Umbilical cord (tissue), 2 donors: Measurements from ENCODE around the gene SOAT2. TPM values are rescaled to one million over a fixed set of nuclear protein-coding genes. Genes with fewer than 3 reads are reported as not detected.

Experiments used
- DNase-seq: peaks from one replicate; pipeline ENCODE4 v3.0.0-alpha.2; 2015; ENCODE audit warnings: low spot score
- total RNA-seq: library from RNA; depleted of rRNA; stranded (reverse); fragments of >200 nt; gene quantifications from one replicate; pipeline ENCODE4 v1.2.3, GENCODE V29; 2014; ENCODE audit warnings: low replicate concordance; ENCODE audit not compliant: insufficient read depth

The SOAT2 gene
- total RNA-seq, 1 donor from 2014 or later = not detected

DNA sequence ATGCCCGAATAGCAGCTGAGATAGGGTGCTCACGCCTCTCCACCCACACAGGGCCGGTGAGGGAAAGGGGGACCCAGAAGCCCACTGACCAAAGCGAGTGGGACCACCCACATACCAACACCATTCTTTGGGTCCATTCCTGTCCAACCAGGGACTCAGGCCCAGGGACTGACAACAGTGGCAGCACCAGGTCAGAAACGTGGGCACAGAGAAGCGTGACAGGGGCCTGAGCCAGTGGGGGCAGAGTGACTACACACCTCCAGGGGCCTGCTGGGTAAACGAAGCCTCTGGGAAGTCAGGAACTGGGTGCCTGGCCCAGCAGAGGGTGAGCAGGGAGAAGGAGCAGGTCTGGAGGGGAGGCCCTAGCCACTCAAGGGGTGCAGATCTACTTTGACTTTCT is 37.8 kb upstream of the SOAT2 start:
- DNase-seq = no peak

DNA sequence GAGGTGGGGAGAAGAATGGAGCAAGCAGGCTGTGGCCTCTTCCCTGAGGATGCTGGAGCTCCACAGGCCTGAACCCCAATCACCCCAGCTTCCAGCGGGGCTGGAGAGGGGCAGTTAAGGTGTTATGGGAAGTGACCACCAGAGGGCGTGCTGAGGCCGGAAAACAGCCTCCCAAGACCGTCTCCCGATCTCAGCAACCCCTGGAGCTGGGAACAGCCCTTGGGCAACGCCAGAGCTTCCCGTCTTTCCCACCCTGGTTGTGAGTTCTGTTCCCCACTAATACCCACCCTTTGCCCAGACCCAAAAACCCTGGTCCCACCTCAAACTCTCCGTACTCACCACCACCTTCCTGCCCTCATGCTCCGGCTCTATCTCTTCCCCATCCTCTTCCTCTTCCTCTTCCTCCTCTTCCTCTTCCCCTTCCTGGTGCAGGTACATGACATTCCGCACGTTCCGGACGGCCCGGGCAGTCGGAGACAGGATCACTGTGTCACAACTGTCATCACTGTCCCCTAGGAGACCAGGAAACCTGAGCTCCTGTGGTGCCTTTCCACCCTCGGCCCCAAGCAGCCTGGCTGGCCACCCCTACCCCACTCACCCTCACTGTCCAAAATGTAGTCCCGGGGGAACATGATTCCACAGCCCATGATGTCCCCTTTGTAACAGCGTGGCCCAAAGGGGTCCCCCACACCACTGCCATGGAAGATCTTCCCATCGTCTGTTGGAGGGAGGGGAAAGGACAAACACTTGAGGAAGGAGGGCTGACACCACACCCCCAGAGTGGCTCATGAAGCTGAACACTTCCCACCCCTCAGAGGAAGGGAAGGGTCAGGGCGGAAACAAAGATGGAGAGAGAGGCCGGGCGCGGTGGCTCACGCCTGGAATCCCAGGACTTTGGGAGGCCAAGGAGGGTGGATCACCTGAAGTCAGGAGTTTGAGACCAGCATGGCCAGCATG is 37.0 kb upstream of the SOAT2 start:
- DNase-seq = peak; percentile 81

DNA sequence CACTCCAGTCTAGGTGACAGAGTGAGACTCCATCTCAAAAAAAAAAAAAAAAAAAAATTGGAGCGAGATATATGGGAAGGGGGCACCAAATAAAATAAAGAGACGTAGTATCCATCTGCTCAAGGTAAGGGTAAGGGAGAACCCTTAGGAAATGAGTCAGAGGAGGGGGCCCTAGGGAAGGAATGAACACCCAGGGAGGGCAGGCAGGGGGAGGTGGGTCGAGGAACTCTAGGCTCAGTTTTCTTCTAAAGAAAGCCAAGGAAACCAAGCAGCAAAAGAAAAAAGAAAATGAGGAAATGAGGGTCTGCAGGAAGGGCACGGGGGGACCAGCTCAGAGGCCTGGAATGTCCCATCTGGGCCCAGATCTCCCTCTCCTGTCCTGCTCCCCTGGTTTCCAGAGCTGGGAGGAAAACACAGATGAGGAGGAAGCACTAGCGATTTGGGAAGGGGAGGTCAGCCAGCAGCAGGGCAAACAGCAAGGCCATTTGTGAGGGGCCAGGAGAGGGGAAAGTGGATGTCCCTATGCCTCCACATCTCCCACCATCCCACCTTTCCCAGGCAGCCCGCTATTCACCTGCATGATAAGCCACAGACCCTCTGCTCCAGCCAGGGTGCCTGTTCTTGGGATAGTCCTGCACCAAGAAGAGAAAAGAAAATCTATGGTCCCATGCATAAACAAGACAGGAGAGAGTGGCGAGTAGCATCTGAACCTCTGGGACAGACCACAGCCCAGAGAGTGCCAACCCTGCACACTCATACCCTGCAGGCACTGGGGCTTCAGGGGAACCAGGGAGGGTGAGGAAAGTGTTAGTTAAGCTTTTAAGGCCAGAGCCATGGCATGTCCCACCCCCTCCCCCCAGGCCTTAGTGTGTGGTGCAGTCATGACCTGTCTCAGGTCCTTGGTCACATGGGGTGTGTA is 36.0 kb upstream of the SOAT2 start:
- DNase-seq = no peak

DNA sequence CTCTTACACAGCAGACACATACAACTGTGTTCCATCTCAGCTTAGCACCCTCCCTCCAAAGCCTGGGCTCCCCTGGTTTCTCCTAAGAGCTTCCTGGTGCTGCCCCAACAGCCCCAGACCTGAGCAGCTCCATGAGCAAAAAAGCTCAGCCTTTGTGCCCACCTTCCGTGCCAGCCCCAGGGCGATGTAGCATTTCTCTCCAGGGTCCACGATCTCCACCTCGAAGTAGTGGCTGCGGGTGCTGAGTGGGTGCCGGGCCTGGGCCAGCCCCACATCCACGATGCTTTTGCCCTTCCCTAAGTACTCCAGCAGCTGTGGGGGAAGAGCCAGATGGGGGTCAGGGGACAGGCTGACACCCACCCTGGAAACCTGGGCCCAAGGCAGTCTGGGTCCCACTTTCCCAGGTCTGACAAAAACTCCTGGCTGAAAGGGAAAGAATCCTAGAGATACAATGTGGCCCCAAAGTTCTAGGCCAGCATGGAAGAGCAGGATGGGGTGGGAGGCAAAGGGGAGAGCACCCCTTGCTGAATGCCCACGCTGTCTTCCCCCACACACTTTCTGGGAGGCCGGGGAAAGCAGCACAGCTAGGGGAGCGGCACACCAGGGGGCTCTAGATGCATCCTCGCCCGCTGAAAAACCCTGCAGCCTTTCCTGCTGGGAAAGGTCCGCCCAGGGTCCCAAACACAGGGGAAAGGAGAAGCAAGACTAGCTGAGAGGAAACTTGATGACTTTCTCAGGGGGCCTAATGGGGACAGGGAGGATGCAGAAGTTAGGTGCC is 35.1 kb upstream of the SOAT2 start:
- DNase-seq = no peak

DNA sequence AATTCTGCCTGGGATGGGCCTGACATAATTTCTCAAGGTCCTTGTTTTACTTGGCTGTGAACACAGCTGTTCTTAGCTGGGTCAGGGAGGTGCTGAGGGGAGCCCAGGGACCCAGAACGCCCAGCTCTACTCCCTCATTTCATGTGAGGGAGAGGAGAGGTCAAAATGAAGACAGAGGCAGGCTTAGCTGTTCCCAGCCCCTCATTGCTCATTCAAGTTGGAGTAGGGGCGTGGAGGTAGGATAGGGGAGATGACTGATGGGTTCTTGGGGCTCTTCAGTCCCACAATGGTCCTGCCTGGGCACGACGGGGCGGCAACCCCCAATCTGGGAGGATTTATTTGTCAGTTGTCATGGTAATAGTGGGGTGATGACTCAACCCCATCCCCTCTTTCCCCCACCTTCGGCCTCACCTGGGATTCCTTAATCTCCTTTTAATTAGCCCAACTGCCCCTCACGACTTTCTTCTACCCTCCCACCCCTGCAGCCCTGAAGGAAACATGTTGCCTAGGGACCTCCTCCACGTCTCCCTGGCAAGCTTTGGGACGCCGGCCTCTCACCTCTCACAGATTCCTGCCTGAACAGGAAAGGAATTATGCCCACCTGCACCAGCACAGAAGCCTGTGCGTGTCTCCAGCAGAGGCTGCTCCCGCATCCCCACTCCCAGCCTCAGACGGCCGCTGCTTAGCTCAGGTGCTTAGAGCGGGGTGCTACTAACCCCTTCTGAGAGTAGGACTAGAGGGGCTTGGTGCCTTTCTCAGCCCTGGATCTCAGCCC is 34.3 kb upstream of the SOAT2 start:
- peak; percentile 61 for DNase-seq

DNA sequence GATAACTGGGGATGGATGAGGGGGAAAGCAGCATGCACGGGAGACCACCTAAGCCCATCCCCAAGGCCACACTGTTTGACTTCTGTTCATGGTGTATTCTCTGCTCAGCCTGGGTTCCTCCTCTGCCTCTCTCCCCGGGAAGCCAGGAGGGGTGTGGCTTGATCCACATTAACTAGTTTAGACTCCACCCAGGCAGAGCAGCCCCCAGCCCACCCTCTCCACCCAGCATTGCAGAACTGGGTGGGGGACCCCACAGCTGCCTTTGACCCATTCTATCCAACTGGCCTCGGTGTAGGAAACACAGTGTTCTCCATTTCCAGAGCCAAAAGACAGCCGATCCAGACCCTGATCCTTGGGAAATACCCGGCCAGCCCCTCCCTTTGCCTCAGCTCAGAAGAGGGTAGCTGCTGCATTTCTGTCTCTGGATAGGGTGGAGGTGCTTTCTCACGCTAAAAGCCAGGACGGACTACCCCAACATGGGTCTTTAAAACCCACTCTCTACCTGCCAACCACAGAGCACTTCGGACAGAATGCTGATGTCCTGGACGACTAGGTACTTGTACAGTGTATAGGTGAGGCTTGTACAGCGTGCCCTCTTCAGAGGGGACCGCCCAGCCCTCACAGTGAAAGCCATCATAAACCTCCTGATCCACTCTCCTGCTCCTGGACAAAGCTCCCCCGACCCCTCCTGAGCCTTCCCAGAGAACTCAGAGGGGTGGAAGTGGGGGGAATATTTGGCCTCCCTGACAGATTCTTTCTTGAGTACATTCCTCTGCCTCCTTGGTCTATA is 33.5 kb upstream of the SOAT2 start:
- no peak for DNase-seq

DNA sequence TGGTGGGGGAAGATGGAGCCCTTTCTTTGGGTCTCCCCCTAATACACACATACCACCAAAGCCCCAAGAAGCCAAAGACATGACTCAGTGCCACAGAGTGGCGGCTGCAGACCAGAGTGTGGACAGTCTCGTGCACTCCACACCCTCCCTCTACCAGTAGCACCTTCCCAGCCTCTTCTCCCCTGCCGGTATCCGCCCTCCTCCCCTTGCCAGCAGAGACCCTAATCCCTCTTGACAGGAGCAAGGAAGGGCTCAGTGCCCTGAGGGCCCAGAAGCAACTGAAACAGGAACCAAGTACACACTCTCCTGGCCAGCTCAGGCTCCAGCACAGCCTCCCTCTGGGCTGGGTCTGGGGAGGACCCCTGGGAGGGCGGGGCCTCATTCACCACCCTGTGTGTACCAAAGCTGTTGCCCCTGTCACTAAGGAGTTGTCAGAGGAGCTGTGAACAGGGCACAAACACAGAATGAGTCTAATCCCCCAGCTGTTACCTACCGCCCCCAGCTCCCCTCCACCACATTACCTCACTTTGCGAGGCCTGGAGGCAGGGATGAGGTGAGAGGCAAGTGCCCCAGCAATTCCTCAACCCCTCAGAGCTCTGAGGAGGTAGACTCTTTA is 32.3 kb upstream of the SOAT2 start:
- DNase-seq = peak; percentile 61

DNA sequence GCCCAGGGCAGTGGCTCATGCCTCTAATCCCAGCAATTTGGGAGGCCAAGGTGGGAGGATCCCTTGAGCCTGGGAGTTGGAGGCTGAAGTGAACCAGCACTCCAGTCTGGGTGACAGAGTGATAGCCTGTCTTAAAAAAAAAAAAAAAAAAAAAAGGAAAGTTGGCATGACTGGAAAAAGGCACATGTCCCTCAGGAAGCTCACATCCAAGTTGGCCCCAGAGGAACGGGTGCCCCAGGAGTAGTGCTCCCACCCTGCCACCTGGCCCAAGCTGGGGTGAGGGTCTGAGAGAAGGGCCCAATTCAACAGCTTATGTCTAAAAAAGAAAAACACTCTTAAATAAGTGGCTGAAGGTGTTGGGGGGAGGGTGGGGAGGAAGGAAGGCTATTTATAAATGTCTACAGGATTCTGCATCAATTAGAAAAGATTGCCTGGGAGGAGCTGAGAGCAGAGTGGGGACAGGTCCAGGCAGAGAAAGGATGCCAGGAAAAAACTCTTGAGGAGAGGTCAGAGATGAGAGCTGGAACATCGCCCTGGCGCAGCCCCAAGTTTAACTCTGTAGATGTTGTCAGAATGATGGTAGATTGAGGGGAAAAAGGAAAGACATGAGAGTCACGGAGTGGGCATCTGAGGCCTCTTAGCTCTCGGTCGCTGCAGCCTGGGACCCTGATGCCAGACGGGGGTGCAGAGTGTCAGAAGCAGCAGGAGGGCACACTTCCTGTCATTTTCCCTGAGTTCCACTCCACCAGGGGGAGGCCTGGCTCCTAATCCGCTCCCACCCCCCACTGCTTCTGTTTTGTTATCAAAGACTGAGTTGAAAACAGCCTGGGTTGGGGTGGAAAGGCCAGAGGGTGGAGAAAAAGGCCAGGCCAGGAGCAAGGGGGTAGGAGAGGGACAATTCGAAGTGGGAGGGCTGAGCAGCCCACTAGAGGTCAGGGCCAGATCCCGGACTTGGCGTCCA is 31.4 kb upstream of the SOAT2 start:
- peak; percentile 87 for DNase-seq

DNA sequence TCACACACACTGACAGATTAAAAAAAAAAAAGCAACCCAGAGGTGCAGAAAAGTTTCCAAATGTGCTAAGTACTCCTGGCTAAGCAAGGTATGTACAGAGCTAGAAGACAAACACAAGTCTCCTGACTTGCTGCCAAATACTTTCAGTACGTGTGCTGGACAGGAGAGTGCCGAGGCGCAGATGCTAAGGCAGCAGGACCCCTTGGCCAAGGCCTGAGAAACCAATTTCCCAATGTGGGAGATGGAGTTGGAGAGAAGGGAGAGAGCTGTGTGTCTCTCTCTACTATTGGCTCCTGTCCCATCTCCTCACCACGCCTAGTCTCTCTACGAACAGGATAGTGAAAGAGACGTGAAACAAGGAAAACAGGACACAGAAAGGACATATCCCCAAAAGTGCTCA is 29.4 kb upstream of the SOAT2 start:
- no peak for DNase-seq

DNA sequence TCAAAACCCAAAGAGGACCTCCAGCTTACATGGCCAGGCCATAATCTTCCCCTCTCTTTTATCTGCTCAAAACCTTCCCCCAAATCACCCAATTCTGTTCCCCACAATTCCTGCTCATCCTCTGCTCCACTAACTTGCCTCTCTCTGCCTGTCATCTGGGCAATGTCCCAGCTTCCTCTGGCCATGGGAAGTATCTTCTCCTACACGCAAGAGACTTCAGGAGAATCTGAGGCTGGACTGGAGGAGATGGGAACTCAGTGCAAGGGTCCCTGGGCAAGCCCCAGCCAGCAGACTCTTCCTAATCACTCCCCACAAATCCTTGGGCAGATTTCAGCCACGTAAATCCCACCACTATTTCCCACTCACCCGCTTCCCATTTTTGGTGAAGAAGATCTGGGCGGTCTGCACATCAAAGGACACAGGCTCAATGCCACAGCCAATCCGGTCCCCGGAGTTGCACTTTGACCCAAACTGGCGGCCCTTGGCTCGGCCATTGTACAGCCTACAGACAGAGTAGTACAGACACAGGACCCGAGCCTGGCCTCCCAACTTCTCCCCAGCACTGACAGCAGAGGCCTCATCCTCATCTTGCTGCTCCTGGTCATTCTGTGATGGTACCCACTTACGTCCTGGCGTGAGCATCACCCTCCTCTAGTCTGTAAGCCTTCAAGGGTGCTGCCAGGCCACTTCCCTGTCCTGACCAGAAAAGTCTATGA is 28.8 kb upstream of the SOAT2 start:
- no peak for DNase-seq

DNA sequence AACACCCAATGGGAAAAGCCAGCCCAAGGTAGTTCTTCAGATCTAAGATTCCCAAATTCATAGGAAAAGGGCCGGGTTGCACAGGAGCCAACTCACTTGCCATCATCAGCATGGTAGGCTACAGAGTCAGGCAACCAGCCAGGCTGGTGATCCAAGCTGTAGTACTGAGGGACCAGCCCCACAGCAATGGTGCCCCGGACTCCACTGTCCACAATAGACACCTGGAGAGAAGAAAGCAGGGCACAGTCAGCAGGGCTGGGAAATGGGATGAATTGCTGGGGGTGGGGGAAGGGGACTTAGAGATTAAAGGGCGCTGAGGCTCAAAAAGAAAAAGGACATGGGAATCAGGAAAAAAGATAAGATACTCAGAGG is 28.3 kb upstream of the SOAT2 start:
- DNase-seq = no peak

DNA sequence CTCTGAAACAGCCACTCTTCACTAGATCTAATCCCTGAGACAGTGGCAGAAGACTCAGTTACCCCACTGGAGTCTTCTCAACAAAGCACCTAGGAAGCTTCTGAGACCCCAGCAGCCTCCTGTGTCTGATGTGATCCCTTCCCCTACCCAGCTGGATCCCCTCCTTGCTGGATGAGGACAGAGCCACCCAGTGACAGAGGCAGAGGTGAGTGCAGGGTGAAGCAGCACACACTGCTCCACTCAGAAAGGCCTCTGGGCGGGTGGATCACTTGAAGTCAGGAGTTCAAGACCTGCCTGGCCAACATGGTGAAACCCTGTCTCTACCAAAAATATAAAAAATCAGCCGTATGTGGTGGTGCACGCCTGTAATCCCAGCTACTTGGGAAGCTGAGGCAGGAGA is 26.8 kb upstream of the SOAT2 start:
- no peak for DNase-seq

DNA sequence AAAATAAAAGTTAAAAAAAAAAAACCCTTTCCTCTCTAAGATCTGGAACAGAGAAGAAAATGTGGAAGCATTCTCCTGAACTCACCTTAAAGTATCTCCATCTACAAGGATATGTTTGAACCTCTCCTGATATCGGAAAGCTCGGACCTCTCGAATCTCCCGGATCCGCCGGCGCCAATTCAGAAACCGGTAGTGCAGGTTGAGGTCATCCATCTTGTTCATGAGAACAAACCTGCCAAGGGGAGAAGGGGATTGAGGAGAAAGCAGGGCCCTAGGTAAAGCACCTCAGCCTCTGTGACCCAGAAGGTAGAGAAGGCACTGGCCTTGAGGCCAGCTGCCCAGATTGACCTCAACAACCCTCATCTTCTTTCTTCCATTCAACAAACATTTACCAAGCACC is 26.3 kb upstream of the SOAT2 start:
- DNase-seq = no peak

DNA sequence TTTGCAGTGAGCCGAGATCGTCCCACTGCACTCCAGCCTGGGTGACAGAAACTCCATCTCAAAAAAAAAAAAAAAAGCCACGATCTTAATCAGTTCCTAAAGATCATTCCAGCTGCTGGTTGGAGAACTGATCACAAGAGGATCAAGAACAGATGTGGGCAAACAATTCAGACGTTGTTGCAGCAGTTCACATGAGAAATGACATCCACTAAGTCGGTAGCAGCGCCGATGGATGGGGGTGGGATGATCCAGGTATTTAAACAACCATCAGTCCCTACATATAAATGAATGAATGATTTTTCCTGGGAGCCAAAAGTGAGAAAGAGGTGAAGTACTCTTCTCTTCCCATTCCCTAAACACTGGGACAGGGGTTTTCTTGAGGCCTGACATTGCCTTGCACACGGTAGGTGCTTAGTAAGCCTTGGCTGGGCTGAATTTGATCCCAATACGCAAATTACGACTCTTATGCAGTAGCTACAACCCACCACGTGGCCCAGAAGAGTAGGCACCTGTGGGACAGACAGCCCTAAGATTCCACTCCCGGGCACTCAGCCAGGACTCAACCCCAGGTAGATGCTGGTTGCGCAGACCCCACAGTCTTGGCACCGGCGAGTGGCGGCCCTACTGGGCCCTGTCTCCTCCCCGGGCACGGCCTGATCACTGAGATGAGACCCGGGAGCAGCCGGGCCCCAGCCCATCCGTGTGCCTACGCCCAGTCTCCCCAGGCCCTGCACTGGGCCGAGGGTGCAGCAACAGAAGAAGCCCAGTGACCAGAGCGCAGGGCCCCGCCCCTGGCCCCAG is 24.7 kb upstream of the SOAT2 start:
- DNase-seq = no peak

DNA sequence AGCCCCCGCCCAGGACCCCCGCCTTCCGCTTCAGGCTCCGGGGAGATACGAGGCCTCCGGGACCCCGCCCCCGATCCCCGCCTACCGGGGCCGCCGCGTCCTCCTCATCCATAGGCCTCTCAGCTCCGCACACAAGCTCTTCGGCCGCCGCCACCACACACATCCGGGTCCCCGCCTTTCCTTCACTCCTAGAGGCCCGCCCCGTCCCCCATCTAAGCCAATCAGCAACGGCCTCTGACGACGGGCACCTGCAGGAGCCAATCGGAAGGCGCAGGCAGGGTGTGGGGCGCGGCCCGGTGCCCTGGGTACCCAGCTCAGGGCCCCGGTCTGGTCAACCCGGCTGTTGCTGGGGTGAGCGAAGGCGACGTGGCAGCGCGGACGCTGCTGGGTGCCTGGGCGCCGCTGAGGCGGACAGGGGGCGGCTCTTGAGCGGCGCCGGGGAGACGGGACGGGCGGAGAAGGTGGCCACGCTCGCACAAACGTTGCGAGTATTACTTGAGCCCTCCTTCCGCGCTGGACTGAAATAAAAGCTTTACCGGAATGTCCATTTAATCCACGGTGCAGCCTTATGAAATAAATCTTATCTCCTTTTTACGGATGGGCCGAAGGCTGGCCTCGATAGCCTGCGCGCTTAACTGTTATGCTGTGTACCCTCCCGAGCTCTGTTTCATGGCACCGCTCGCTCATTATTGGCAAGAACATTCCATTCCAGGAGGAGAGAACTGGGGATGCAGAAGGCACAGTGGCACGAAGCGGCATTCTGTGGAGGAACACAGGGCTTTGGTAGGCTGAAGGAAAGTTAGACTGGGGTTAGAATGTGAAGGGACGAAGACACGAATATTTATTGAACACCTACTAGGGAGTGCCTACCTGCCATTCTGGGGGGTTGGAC is 23.8 kb upstream of the SOAT2 start, which contains the start of gene SPRYD3:
TSS of gene SPRYD3 (minus strand) at position 165 of the 892 bp plus-strand sequence. CDS start at position 108, 57 bp downstream.
- DNase-seq = peak; percentile 99
